GM18520 (cell line): ENCODE measurements around the gene SORCS2.

ENCODE experiments used
- ATAC-seq: cut with Tn5 transposase; IDR thresholded peaks from one replicate; pipeline ENCODE4 v1.9.1; 2021; ENCODE audit not compliant: unreplicated experiment

Gene SORCS2

DNA sequence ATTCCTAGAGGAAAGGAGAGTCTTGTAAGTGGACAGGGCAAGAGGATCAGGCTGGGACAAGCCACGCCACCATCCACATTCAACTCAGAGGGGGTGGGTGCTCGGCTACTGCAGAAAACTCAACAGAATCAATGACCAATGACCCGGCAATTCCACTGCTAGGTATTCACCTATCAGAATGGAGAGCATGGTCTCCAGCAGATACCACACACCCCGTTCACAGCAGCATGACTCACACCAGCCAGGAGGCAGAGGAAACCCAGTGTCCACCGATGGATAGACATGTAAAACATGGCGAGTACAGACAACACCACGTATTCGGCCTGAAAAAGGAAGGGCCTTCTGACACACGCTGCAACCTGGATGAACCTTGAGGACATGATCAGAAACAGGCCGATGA, 571.5 kb downstream of the SORCS2 start:
- no peak for ATAC-seq

DNA sequence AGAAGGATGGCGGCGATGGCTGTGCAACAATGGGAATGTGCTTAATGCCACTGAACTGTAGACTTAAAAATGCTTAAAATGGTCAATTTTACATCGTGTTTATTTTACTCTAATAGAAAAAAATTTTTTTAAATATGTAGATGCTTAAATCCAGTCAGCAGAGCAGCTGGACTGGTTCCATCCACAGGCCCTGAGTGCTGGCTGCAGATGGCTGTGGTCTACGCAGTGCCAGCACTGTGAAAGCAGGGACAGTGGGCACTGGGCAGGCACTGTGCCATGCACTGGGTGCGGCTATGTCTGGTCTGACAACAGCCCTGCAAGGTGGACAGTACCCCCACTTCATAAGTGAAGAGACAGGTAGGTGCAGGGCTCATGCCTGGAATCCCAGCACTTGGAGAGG, 572.1 kb downstream of the SORCS2 start:
- ATAC-seq = no peak

DNA sequence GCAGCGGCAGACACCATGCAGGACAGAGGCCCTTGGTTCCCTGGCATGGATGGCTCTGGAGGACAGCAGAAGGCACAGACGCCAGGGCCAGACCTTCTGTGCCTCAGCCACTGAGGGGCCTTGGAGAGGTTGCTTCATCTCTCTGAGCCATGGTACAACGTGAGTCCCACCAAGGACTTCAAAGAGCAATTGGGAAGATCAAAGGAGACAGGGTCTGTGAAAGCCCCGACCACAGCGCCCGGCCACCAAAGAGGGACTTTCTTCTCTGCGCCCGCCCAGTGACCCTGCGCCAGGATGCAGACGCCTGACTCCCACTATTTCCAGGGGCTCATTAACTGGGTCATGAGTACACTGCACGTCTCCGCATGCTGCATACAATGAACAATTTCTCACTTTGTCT, 573.3 kb downstream of the SORCS2 start:
- ATAC-seq = no peak

DNA sequence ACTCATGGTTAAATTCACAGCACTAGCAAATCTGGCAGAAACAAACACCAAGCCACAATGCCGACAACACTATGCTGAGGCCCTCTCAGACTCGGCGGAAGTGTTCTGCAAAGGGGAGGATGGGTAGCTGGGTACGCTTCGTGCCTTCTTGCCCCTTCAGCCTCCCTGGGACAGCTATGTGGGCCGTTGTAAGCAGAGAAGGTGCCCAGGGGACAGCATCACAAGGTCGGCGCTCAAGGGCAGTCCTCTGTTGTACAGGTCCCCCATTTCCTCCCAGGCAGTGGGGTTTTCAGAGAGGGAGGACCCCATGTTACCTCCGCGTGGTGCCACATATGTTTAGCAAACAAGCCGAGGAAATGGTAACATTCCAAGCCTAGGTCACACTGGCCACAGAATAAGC, 573.7 kb downstream of the SORCS2 start:
- no peak for ATAC-seq

DNA sequence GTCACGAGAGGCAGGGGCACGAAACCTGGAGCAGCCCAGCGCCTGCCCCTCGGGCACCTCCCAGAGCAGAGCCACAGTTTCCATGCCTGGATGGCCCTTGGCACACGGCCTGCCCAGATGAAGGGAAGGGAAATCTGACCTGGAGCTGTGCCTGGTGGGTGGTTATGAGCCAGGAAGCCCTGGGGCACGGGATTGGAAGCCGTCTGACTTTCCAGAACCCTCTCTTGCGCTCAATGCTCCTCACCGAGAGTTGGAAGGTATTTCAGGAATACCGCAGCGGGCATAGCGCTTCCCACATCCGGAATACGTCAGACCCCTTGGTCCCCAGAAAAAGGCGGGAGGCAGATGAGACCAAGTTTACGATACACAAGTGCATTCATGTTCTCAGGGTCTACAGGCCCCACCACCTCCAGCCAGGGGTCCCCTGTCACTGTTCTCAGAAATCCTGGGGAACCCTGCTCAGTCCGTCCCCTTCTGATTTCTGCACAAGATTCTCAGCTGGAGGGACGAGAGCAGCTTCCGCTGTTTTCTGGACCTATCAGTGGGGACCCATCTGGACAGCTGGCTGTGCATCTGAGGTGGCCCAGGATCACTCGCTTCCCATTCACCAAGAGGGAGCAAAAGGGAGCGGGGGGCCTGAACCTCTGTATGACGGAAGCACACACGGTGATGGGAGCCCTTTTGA, 574.5 kb downstream of the SORCS2 start:
- no peak for ATAC-seq

DNA sequence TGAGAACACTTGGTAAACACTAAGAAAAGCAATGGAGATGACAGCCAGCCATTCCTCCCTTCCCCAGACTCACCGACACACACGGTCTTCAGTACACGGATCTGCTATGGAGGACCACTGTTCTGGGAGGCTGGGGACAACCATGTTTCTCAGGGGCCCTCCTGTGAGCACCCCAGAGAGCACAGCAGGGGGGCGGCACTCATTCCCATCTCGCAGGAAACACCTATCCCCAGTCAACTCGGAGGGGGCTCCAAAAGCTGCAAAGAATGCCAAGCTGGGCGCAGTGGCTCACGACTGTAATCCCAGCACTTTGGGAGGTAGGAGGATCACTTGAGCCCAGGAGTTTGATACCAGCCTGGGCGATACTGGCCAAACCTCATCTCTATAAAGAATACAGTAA, 575.2 kb downstream of the SORCS2 start:
- no peak for ATAC-seq

DNA sequence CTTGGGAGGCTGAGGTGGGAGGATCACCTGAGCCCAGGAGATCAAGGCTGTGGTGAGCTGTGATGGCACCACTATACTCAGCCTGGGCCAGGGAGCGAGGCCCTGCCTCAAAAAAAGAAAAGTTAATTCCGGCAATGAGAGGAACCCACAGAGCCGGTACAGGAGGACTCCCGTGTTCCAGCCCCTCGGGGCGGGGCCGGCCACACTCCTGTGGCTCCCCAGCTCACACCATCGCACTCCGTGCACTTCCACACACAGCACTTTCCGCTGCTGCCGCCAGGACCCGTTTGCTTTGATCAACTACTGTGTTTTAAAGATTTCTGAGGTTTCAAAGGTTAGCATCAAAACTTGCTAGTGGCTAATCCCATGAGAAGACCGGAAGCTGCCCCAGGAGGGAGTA, 575.6 kb downstream of the SORCS2 start:
- ATAC-seq = no peak

DNA sequence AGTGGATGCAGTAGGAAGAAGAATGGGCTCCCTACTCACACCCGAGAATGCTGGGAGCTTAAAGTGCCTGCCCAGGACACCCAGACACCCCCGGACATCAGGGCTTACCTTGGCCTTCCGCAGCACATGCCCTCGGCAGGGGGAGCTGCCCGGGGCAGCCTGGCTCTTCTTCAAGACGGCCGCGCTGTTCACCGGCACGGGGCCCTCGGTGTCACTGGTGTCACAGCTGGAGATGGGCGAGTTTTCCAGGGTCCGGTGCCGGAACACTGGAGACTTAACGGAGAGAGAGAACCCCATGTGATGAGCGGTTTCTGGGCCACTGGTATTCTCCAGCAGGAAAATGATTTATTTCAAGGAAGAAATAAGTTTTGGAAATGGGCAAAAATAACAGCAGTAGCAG, 576.4 kb downstream of the SORCS2 start:
- ATAC-seq = no peak

DNA sequence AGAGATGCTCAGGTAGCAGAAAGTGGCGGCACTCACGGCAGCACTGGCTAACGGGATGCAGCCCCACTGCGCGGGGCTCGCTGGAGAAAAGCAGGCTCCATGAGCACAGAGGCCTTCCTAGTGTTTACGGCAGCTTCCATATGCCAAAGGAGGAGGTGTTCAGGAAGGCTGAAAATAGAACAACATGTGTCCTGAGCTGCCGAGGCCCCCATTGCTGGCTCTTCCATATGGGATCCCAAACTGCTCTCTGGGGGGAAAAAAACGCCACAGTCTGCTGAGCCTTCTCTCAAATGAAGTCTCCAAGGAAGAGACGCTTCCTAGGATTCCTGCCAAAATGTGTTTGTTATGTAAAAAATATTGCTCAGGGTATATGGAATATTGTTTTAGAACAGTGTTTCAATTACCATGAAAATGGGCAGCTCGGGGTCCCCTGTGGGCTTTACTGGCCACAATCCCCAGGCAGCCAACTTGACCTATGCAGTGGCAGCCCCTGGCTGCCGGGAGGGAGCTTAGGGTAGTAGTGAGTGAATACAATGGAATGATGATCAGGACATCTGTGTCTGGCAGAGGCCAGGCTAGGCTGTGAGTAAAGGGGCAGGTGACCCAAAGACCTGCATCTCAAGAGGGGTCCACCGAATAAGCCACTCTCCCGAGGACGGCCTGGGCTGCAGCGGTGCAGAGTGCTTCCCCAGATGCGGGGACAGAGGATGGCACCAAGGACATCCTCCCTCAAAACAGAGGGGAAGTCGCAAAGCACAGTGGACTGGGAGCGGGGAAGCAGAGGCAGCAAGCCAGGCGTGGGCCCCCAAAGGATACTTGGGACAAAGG, 577.3 kb downstream of the SORCS2 start:
- ATAC-seq = no peak

DNA sequence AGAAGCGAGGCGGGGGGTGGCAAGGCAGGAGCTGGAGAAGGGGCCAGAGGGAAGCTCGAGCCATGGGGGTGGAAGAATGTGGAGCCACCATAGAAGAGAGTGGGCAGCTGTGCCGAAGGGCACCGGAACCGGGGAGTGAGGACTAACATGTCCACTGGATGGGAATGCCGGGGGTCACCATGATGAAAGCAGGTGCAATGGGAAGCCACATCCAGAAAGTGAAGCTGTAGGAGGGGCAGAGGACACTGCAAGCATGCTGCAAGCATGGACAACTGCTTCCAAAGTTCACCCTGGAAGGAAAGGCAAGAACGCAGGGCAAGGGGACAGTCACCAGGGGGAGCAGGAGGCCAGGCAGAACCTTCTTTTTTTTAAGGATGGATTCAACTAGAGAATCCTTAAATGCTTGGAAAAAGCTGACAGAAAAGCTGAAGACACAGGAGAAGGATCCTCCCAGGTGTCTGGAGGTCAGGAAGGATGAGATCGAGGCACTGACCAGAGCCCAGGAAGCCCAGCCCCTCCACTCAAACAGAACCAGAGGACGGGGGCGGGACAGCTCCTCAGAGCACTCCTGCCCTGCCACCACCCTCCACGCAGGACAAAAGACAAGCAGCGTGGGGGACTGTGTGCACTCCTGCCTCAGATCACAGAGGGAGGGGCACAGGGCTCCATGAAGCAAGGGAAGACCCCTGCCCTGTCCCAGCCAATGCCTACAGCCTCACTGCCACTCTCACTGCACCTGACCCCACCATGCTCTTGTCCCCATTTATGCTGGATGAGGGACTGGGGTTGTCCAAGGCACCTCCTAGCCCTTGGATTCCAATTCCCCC, 578.1 kb downstream of the SORCS2 start:
- no peak for ATAC-seq

DNA sequence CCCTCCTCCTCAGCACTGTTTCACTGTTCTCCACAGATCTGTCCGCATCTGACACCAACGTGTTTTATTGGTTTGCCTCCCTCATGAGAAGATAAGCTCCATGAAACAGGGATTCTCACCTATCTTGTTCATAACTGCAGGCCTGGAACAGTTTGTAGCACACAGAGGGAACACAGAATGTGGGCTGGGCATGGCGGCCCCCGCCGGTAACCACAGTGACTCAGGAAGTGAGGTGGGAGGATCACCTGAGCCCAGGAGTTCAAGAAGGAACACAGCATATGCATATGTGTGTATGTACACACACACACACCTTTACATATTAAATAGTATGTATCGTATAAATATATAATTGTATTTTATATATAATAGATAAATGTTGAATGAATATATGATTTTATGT, 578.7 kb downstream of the SORCS2 start:
- no peak for ATAC-seq

DNA sequence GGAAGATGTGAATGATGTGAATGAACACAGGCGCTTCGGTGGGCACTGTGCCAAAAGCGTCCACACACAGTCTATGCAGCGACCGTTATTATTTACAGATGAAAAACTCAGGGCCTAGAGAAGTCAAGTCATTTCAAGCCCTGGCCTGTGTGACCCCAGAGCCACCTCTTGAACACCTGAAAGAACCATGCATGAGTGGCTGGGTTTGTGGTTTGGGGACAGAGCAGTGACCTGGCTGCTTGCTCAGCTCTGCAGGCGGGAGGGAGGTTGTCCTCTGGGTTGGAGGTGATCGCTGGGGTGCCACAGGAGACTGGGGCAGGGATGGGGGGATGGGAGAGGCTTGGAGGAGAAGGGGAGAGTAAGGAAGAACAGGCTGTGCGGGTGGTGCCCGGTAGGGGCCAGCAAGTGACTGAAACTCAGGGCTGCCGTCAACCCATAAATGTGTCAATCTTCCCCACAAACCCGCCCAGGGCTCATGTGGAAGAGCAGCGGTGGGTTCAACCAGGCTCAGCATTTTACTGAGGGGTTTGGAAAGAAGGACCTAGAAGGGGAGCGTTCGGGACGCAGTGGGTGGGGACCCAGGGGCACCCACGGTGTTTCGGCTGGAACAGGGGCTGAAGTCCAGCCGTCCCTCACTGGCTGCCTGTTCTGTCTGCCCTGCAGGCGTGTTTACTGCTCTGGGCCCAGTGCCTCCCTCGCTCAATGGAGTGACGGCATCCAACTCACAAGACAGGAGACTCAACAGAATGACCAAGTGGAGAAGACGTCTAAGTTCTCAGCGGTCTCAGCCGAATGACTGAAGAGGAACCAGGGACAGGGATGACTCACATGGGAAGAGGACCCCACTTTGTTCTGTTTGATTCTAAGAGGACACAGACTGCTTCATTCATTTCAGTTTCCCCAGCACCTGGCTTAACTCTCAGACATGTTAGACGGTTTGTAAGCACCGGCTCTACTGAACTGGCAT, 579.5 kb downstream of the SORCS2 start:
- ATAC-seq = peak; percentile 91

DNA sequence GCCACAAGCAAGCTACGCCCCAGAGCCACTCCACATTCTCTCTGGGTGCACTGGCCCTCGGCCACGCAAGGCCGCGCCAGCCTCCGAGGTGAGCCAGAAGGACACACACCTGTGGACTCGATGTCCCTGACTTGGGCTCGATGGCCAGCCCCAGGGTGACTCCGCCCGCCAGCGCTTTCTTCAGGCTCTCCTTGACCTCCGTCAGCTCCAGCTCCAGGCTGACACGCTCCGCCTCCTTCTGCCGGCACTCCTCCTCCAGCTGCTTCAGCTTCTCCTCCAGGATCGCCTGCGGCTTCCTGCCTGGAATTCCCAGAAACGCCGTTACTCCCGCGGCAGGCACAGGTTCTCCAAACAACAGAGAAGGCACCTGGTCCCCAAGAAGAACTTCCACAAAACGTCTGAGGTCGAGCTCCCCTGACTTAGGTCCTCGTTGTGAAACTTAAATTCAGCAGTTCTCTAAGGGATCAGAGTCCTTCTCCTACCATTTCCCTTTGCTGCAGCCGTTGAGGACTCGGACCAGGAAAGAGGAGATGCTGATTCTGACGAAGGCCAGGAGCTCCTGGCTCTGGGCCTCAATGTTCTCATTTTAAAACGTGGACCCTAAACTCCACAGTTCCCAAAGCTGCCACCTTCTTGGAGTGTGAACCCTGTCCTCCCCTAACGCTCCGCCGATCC, 580.5 kb downstream of the SORCS2 start:
- no peak for ATAC-seq

DNA sequence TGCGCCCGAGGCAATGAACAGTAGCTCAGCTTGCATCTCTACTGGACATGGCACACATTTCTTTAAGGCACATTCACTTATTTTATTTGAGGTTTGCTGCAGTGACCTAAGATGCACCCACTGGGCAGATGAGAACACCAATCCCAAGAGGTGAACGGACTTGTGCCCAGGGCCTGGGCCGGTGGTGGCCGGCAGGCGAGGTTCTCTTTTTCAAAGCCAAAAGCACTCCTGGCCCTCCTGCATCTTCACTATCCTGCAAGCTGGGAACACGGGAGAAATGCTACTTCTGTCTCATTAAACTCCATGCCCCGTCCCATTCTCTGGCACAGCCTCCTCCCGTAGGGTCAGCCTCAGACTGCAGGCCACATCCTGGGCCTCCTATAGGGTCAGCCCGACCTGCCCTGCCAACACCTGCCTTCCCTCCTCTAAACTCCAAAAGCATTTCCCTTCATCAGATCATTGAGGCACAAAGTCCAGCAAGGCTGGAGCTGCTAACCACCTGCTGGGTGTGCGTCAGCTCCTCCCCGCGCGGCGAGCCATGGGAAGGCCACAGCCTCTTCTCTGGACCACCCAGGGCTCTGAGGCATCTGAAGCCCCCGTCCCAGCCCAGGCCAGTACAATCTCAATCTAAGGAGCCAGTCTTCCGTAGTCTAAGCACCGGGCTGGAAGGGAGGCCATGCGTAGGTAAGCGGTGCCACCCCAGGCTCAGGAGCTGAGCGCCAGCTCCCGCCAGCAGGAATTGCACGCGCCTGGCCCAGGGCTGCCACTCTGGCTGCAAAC, 581.3 kb downstream of the SORCS2 start:
- ATAC-seq = no peak

DNA sequence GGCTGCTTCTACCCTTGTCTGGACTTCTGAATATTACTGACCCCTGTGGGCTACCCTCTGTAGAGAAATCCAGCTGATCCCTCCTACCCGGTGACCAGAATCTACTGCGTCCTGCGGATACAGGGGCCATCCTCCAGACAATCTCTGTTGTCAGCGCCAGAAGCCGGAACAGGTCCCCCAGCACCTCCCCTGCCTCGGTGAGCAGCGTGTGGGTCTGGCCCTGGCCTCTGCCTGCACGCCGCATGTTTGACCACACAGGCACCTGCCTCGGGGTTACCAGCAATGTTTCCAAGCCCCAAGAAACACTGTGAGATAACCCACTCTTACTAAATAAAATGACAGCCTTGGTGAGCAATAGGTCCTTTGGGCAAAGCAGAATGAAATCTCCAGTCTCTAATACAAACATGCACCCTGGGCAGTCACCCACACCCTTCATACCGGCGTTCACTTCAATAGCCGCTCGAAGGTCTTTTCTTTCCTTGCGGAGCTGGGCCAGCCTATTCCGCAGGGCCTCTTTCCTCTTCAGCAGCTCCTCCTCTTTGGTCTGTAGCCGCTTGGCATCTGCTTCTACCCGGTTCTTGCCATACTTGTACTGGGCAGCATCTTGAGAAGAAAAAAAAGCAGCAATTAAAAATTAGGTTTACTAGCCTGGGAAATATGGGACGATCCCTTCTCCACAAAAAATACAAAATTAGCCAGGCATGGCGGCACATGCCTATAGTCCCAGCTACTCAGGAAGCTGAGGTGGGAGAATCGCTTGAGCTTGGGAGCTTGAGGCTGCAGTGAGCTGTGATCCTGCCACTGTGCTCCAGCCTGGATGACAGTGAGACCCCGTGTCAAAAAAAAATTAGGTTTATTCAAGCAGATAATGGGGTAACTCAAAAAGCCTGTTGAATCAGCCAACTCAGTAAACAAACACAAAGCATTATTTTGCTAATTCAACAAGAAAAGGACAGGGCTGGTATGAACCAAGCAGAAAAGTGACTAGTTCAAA, 582.3 kb downstream of the SORCS2 start:
- no peak for ATAC-seq

DNA sequence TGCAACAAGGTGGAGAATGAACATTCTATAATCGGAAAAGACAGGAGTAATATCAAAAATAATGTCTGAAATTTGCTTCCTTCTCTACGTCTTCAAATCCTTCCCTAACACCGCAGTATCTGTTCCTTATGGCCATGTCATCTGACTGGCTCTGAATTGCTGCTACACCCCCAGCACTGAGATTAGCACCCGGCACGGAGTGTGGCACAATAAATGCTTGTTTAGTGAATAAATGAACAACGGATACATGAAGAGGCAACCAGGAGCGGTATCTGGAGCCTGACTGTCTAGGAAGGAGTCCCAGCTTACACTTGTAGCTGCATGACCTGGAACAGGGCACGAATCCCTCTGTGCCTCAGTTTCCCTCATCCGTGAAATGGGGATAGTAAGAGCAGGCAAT, 583.1 kb downstream of the SORCS2 start:
- no peak for ATAC-seq

DNA sequence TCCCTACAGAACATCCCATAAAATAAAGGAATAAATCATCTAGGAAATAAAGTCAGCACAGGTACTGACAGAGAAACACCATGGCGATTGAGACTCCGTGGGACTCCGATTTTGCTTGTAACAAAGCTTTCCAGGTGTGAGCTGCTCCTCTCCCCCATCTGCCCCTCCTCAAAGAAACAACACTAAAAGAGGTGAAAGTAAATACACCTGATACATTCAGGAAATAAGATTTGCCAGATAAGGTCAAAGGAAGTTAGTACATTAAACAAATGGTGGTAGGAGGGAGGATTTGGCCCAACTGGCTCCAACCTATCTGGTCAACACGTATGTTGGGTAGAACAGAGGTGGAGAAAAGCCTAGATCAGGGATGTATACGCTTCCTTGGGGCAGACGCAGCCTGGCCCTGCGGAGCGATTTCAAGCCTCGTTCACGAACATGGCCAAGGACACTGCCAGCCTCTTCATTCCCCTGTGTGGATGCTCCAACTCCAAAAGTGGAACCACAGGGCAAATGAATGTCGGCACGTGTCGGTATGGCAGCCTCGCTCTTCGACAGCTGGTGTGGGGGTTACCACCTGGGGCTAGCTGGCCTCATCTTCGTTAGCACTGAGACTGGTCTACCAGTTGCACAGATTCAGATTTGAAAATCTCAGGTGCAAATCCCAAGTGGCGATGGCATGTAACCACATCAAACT, 584.8 kb downstream of the SORCS2 start:
- no peak for ATAC-seq
